Ascending aorta (tissue), 2 donors: ENCODE results near the gene DCUN1D2. TPM values are rescaled to one million over a fixed set of nuclear protein-coding genes. Genes with fewer than 3 reads are reported as not detected.

Experiments
- DNase-seq, 2 donors: peaks; one replicate each; pipeline ENCODE4 v3.0.0-alpha.2; 2019; ENCODE audit warnings: low spot score in 2 of 2
- H3K27ac ChIP-seq, 2 donors: fragments of 200-600 bp; sonication (generic); one replicate each; pipeline ENCODE4 v1.5.1; 2016 to 2017; ENCODE audit warnings: mild to moderate bottlenecking in 1 of 2
- H3K27me3 ChIP-seq: fragments of 200-600 bp; sonication (generic); one replicate; pipeline ENCODE4 v1.5.1; 2017
- H3K36me3 ChIP-seq, 2 donors: fragments of 200-600 bp; sonication (generic); one replicate each; pipeline ENCODE4 v1.5.1; 2016
- H3K4me1 ChIP-seq, 2 donors: fragments of 200-600 bp; sonication (generic); one replicate each; pipeline ENCODE4 v1.5.1; 2016 to 2017; ENCODE audit warnings: mild to moderate bottlenecking in 1 of 2
- H3K4me3 ChIP-seq, 2 donors: fragments of 200-600 bp; sonication (generic); one replicate each; pipeline ENCODE4 v1.5.1; 2016 to 2017; ENCODE audit warnings: mild to moderate bottlenecking in 1 of 2
- H3K9me3 ChIP-seq, 2 donors: fragments of 200-600 bp; sonication (generic); one replicate each; pipeline ENCODE4 v1.5.1; 2016
- CTCF ChIP-seq, 3 experiments: fragments of 200-600 bp in 2 of 3; fragments of 450-650 bp in 1 of 3; sonication (generic) in 2 of 3; IDR thresholded peaks; one replicate each; pipeline ENCODE4 v1.5.1; 2016 to 2019; ENCODE audit warnings: antibody characterized with exemption in 3 of 3, mild to moderate bottlenecking in 1 of 3, moderate library complexity in 1 of 3
- intact Hi-C: fragments of 100-400 bp; cut with DNase I; formaldehyde crosslinking; loops from one replicate; pipeline ENCODE4 v1.15.1; 2023
- total RNA-seq: library from RNA; depleted of rRNA; stranded (reverse); fragments of >200 nt; gene quantifications from one replicate; pipeline ENCODE4 v1.1.0, GENCODE V29; 2016

DCUN1D2 gene
- total RNA-seq, 1 donor from 2014 or later: 5.9 TPM

DNA sequence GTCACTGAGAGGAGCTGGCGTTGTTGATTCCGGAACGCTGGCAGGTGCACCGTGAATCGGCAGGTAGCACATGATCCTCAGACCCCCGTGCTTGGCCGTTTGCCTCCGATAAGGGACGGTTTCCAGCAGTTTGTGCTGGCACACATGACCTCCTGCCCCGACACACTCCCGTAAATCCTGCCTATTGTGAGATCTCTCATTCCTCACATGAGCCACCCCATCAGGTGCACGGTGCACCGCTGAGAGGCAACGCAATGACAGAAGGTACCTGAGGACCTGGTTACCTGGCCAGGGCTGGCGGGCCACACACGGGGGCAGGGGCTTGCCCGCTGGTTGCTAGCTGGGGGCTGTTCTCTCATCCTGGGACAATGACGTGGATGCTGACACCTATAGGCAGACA is 35.1 kb downstream of the DCUN1D2 start:
- Histone ChIP-seq H3K9me3 (no peaks in the 10 kb centered on the region), H3K27ac (no peak overlapping the region), H3K4me3 (no peak overlapping the region), H3K27me3 (no peaks in the 10 kb centered on the region), H3K4me1 (no peaks in the 10 kb centered on the region), H3K36me3 (peaks cover 40 to 61% of the 10 kb centered on the region in 2 donors)
- TF ChIP-seq CTCF (IDR thresholded peaks at IDR 0.05): no peak
- no peak for DNase-seq
- intact Hi-C loops: no loop called here

GRCh38 chr13:113454936-113455335 is 35.6 kb downstream of the DCUN1D2 start:
- Histone ChIP-seq H3K4me3 (no peak overlapping the region), H3K27ac (no peak overlapping the region), H3K4me1 (no peaks in the 10 kb centered on the region), H3K27me3 (no peaks in the 10 kb centered on the region), H3K36me3 (peaks cover 35 to 57% of the 10 kb centered on the region in 2 donors), H3K9me3 (no peaks in the 10 kb centered on the region)
- no peak for TF ChIP-seq CTCF (IDR thresholded peaks at IDR 0.05)
- intact Hi-C loops: loop anchor here (5.0 kb wide), 1 partner anchor 178 kb away; no protein-coding TSS in a partner anchor
- DNase-seq: no peak

- intact Hi-C loops: loop anchor here (5.0 kb wide), 1 partner anchor 176 kb away; no protein-coding TSS in a partner anchor
- peak in 1 of 2 donors; percentile 41 for DNase-seq
- no peaks in the 10 kb centered on the region for H3K9me3 ChIP-seq
- no peak for TF ChIP-seq CTCF (IDR thresholded peaks at IDR 0.05)
- H3K36me3 ChIP-seq: peaks cover 20 to 42% of the 10 kb centered on the region in 2 donors
- H3K4me1 ChIP-seq: no peaks in the 10 kb centered on the region
- H3K4me3 ChIP-seq: no peak within 1 kb of the TSS
- no peak within 1 kb of the TSS for H3K27ac ChIP-seq
- H3K27me3 ChIP-seq: no peaks in the 10 kb centered on the region
Measured at GRCh38 chr13:113452942-113453901, 37.3 kb downstream of the DCUN1D2 start, which contains the start of gene ADPRHL1. Gene ADPRHL1 (minus strand): TSS chr13:113453488. CDS start chr13:113453437, 51 bp downstream.

DNA sequence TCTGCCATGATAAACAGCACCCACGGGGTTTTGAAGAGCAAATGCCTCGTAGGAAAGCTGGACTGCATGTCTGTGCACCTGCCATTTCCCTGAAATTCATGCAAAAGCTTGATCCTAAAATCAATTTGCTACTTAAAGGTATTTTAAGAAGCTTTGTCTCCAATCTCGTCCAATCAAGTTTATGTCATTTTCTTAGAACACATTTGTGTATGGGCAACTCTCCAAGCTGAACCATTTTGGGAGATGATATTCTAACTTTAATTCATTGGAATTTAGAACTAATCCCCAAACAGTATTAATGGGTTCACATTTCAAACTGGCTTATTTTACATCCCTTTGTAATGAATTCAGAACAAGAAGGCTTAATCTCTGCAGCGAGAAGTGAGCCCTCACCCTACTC is 38.0 kb downstream of the DCUN1D2 start:
- Histone ChIP-seq H3K27me3 (no peaks in the 10 kb centered on the region), H3K9me3 (no peaks in the 10 kb centered on the region), H3K4me1 (no peaks in the 10 kb centered on the region), H3K27ac (no peak overlapping the region), H3K36me3 (peaks cover 19 to 35% of the 10 kb centered on the region in 2 donors), H3K4me3 (no peak overlapping the region)
- no peak for TF ChIP-seq CTCF (IDR thresholded peaks at IDR 0.05)
- intact Hi-C loops: loop anchor here (5.0 kb wide), 1 partner anchor 175 kb away; no protein-coding TSS in a partner anchor
- no peak for DNase-seq

GRCh38 chr13:113451951-113452421 is 38.5 kb downstream of the DCUN1D2 start:
- intact Hi-C loops: loop anchor here (2.0 to 5.0 kb wide), 2 partner anchors 57 to 175 kb away; no protein-coding TSS in a partner anchor
- Histone ChIP-seq H3K27me3 (no peaks in the 10 kb centered on the region), H3K27ac (no peak overlapping the region), H3K4me1 (no peaks in the 10 kb centered on the region), H3K9me3 (no peaks in the 10 kb centered on the region), H3K4me3 (no peak overlapping the region), H3K36me3 (peaks cover 17 to 31% of the 10 kb centered on the region in 2 donors)
- DNase-seq: peak in 1 of 2 donors; percentile 47
- no peak for TF ChIP-seq CTCF (IDR thresholded peaks at IDR 0.05)
